ENCODE data around the gene NDFIP1.

DNA sequence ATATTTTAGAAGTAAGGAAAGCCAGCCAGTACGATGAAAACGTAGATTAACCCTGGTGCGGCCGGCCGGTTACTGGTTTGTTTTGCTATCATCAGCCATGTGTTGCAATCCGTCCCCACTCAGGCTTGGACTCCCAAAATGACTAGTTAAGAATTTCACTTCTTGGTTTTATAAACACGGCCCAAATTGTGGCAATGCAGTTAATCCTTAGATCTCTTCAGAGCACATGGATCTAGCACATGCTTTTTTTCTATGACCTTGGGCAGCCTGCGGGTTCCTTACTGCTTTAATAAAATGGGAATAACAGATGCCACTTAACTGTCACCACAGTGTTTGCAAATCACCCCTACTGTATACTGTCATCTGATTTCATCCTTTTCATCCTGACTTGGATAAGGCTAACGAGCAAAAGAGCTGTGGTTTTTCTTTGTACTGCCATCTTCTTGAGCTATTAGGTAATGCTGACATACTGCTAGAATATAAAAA lies 1.5 kb downstream of the NDFIP1 start:
- TF ChIP-seq, protein P1, sequence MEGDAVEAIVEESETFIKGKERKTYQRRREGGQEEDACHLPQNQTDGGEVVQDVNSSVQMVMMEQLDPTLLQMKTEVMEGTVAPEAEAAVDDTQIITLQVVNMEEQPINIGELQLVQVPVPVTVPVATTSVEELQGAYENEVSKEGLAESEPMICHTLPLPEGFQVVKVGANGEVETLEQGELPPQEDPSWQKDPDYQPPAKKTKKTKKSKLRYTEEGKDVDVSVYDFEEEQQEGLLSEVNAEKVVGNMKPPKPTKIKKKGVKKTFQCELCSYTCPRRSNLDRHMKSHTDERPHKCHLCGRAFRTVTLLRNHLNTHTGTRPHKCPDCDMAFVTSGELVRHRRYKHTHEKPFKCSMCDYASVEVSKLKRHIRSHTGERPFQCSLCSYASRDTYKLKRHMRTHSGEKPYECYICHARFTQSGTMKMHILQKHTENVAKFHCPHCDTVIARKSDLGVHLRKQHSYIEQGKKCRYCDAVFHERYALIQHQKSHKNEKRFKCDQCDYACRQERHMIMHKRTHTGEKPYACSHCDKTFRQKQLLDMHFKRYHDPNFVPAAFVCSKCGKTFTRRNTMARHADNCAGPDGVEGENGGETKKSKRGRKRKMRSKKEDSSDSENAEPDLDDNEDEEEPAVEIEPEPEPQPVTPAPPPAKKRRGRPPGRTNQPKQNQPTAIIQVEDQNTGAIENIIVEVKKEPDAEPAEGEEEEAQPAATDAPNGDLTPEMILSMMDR (IDR thresholded peaks at IDR 0.05 in 8 of 11, conservative IDR thresholded peaks at IDR 0.05 in 3 of 11): no peak
- no peak for TF ChIP-seq POLR2A (IDR thresholded peaks at IDR 0.05)

All from spleen (tissue), 7 donors.